Measurements from ENCODE around the gene C1orf116.

C1orf116 gene

GRCh38 chr1:207004931-207005830, 27.4 kb downstream of the C1orf116 start:
- POLR2A ChIA-PET = no interaction called here
- DNase-seq (ENCODE audit: low read depth, low spot score) = no peak
- no peak overlapping the region for H3K4me3 ChIP-seq (ENCODE audit: low read depth, low read length)
- CTCF ChIA-PET = interaction anchor here (0.7 to 5.8 kb wide), 34 partner anchors 9 to 1347 kb away, joined by 3 to 92 read pairs (median 4); partner anchors contain the start of genes FCAMR and PFKFB2
- peak; percentile 86 for TF ChIP-seq CTCF (IDR thresholded peaks at IDR 0.05; ENCODE audit: insufficient read depth, low read length, missing control alignments)

- CTCF ChIA-PET = interaction anchor here (0.6 to 5.8 kb wide), 11 partner anchors 7 to 72 kb away, joined by 3 to 92 read pairs (median 7); partner anchors contain the start of gene PFKFB2
- no peak for DNase-seq (ENCODE audit: low read depth, low spot score)
- POLR2A ChIA-PET = no interaction called here
- TF ChIP-seq CTCF (IDR thresholded peaks at IDR 0.05; ENCODE audit: insufficient read depth, low read length, missing control alignments) = no peak
- no peak overlapping the region for H3K4me3 ChIP-seq (ENCODE audit: low read depth, low read length)
Measured at GRCh38 chr1:207003210-207003609, 29.3 kb downstream of the C1orf116 start.

- DNase-seq (ENCODE audit: low read depth, low spot score) = no peak
- CTCF ChIA-PET = interaction anchor here (0.6 to 5.6 kb wide), 7 partner anchors 11 to 72 kb away, joined by 3 to 92 read pairs (median 4); no protein-coding TSS in a partner anchor
- POLR2A ChIA-PET = no interaction called here
- no peak overlapping the region for H3K4me3 ChIP-seq (ENCODE audit: low read depth, low read length)
- TF ChIP-seq CTCF (IDR thresholded peaks at IDR 0.05; ENCODE audit: insufficient read depth, low read length, missing control alignments) = no peak
Measured at GRCh38 chr1:207002724-207003146, 29.8 kb downstream of the C1orf116 start.

- CTCF ChIA-PET = interaction anchor here (3.8 kb wide), 1 partner anchor 20 kb away, joined by 31 read pairs; no protein-coding TSS in a partner anchor
- no peak for TF ChIP-seq CTCF (IDR thresholded peaks at IDR 0.05; ENCODE audit: insufficient read depth, low read length, missing control alignments)
Measured at GRCh38 chr1:207001492-207002245, 30.9 kb downstream of the C1orf116 start.

GRCh38 chr1:207000651-207001291, 31.8 kb downstream of the C1orf116 start:
- ChIA-PET CTCF (no interaction called here), POLR2A (no interaction called here)
- no peak for TF ChIP-seq CTCF (IDR thresholded peaks at IDR 0.05; ENCODE audit: insufficient read depth, low read length, missing control alignments)
- no peak overlapping the region for H3K4me3 ChIP-seq (ENCODE audit: low read depth, low read length)
- DNase-seq (ENCODE audit: low read depth, low spot score) = no peak

More at GRCh38 chr1:207001492-207002245, 30.9 kb downstream of the C1orf116 start:
- DNase-seq (ENCODE audit: low read depth, low spot score) = no peak
- POLR2A ChIA-PET = no interaction called here
- H3K4me3 ChIP-seq (ENCODE audit: low read depth, low read length) = no peak overlapping the region

All from AG04449 (cell line).